IMR-90 (cell line): ENCODE measurements around the gene ISG20. TPM values are rescaled to one million over a fixed set of nuclear protein-coding genes. Genes with fewer than 3 reads are reported as not detected.

Experiments used
- ATAC-seq: fragments of 200-7000 bp; cut with Tn5 transposase; 2 replicates; pipeline ENCODE4 v1.9.1; 2020; ENCODE audit warnings: low read depth, mild to moderate bottlenecking, moderate library complexity
- BruUV-seq: library from RNA; stranded (reverse); fragments of 400-500 nt; replicated peaks from 2 replicates; lab custom pipeline; 2021; lab: Mats Ljungman, UMichigan
- CTCF ChIA-PET: fragments of 300-600 bp; formaldehyde crosslinking; extraction: SDS; loops from one replicate; lab custom pipeline; 2021; ENCODE audit warnings: antibody characterized with exemption; lab: Yijun Ruan, JAX
- POLR2A ChIA-PET: fragments of 300-600 bp; sonication (Branson Sonifier 250); formaldehyde crosslinking; loops from one replicate; lab custom pipeline; 2022; ENCODE audit warnings: antibody characterized with exemption; ENCODE audit not compliant: unreplicated experiment; lab: Charles Lee
- DNase-seq: peaks from one replicate; pipeline ENCODE4 v3.0.0; 2013
- H2AFZ ChIP-seq: replicated peaks from 2 replicates; pipeline ENCODE3; 2013; ENCODE audit warnings: low read length, mild to moderate bottlenecking; ENCODE audit not compliant: poor library complexity
- H2AK5ac ChIP-seq: 2 replicates; pipeline ENCODE4 v1.6.1; 2013; ENCODE audit warnings: low read depth, low read length, inconsistent platforms
- H2AK9ac ChIP-seq: replicated peaks from 2 replicates; pipeline ENCODE3; 2013; ENCODE audit warnings: mild to moderate bottlenecking, low read depth, low read length, moderate library complexity; ENCODE audit not compliant: poor library complexity
- H2BK120ac ChIP-seq: 2 replicates; pipeline ENCODE4 v1.6.1; 2013; ENCODE audit warnings: low read depth, low read length, inconsistent platforms
- H2BK15ac ChIP-seq: 3 replicates; pipeline ENCODE4 v1.6.1; 2013; ENCODE audit warnings: low read depth, low read length, inconsistent platforms
- H2BK20ac ChIP-seq: 2 replicates; pipeline ENCODE4 v1.6.1; 2013; ENCODE audit warnings: low read depth, mild to moderate bottlenecking, inconsistent platforms, low read length, moderate library complexity
- H2BK5ac ChIP-seq: 2 replicates; pipeline ENCODE4 v1.6.1; 2013; ENCODE audit warnings: mild to moderate bottlenecking, low read depth, low read length, inconsistent platforms; ENCODE audit not compliant: poor library complexity, severe bottlenecking
- H3K14ac ChIP-seq: replicated peaks from 2 replicates; pipeline ENCODE4 v1.6.1; 2013; ENCODE audit warnings: low read depth, low read length, inconsistent platforms
- H3K18ac ChIP-seq: 2 replicates; pipeline ENCODE4 v1.6.1; 2013; ENCODE audit warnings: low read depth, low read length, control low read depth
- H3K23ac ChIP-seq: 2 replicates; pipeline ENCODE4 v1.6.1; 2013; ENCODE audit warnings: low read depth, low read length, inconsistent platforms
- H3K27ac ChIP-seq: 2 replicates; pipeline ENCODE4 v1.5.1; 2013; ENCODE audit warnings: mild to moderate bottlenecking, control low read depth, low read length; ENCODE audit not compliant: insufficient read depth
- H3K27me3 ChIP-seq: 2 replicates; pipeline ENCODE4 v1.6.1; 2013; ENCODE audit warnings: low read length; ENCODE audit not compliant: control insufficient read depth, insufficient read depth
- H3K36me3 ChIP-seq: 2 replicates; pipeline ENCODE4 v1.6.1; 2013; ENCODE audit warnings: low read length, mixed read lengths; ENCODE audit not compliant: control insufficient read depth, insufficient read depth
- H3K4ac ChIP-seq: 2 replicates; pipeline ENCODE4 v1.6.1; 2013; ENCODE audit warnings: low read depth, low read length, inconsistent platforms
- H3K4me1 ChIP-seq: 2 replicates; pipeline ENCODE4 v1.6.1; 2013; ENCODE audit warnings: low read length, mixed read lengths; ENCODE audit not compliant: control insufficient read depth, insufficient read depth
- H3K4me2 ChIP-seq: 2 replicates; pipeline ENCODE4 v1.6.1; 2013; ENCODE audit warnings: low read depth, mild to moderate bottlenecking, control low read depth, low read length, moderate library complexity
- H3K4me3 ChIP-seq: 2 replicates; pipeline ENCODE4 v1.5.1; 2013; ENCODE audit warnings: low read depth, mild to moderate bottlenecking, control low read depth, low read length, moderate library complexity; ENCODE audit not compliant: insufficient read depth
- H3K56ac ChIP-seq: 2 replicates; pipeline ENCODE4 v1.6.1; 2013; ENCODE audit warnings: low read length, inconsistent platforms; ENCODE audit not compliant: insufficient read depth; ENCODE audit errors: extremely low read depth
- H3K79me1 ChIP-seq, 2 experiments: 2 replicates each; pipeline ENCODE4 v1.6.1; 2013; ENCODE audit warnings: low read length in 2 of 2, inconsistent platforms in 1 of 2, low read depth in 1 of 2
- H3K9ac ChIP-seq: 2 replicates; pipeline ENCODE4 v1.6.1; 2013; ENCODE audit warnings: low read depth, low read length, control low read depth
- H3K9me1 ChIP-seq: 2 replicates; pipeline ENCODE4 v1.6.1; 2013; ENCODE audit warnings: low read length, inconsistent platforms; ENCODE audit not compliant: insufficient read depth
- H3K9me3 ChIP-seq: 2 replicates; pipeline ENCODE4 v1.6.1; 2013; ENCODE audit warnings: low read length; ENCODE audit not compliant: control insufficient read depth, insufficient read depth
- H4K20me1 ChIP-seq: 2 replicates; pipeline ENCODE4 v1.6.1; 2013; ENCODE audit warnings: low read length, inconsistent platforms; ENCODE audit not compliant: insufficient read depth
- H4K5ac ChIP-seq: 2 replicates; pipeline ENCODE4 v1.6.1; 2013; ENCODE audit warnings: mild to moderate bottlenecking, low read depth, low read length, control low read depth
- H4K8ac ChIP-seq, 2 experiments: 2 replicates each; pipeline ENCODE4 v1.6.1; 2013; ENCODE audit warnings: low read depth in 2 of 2, low read length in 2 of 2, control low read depth in 1 of 2, inconsistent platforms in 1 of 2
- H4K91ac ChIP-seq: 2 replicates; pipeline ENCODE4 v1.6.1; 2013; ENCODE audit warnings: low read depth, low read length, inconsistent platforms; ENCODE audit not compliant: insufficient read depth
- CHD1 ChIP-seq: IDR thresholded peaks from 2 replicates; pipeline ENCODE4 v1.6.1; 2012; ENCODE audit warnings: low read depth, low read length, improper control_type of control experiment
- CTCF ChIP-seq: conservative IDR thresholded peaks from 2 replicates; pipeline ENCODE4 v1.5.1; 2012; ENCODE audit warnings: mild to moderate bottlenecking, low read depth, low read length, improper control_type of control experiment
- MAFK ChIP-seq: IDR thresholded peaks from 2 replicates; pipeline ENCODE4 v1.6.1; 2012; ENCODE audit warnings: low read depth, low read length, improper control_type of control experiment
- MXI1 ChIP-seq: IDR thresholded peaks from 2 replicates; pipeline ENCODE4 v1.6.1; 2012; ENCODE audit warnings: low read depth, mild to moderate bottlenecking, low read length, moderate library complexity, borderline replicate concordance
- RCOR1 ChIP-seq: IDR thresholded peaks from 2 replicates; pipeline ENCODE4 v1.6.1; 2012; ENCODE audit warnings: mild to moderate bottlenecking, low read length, improper control_type of control experiment; ENCODE audit not compliant: insufficient replicate concordance
- WGBS, 2 experiments: methylation state at CpG; one replicate each; pipeline versions ENCODE4 v1.1.5 to v1.1.7; 2013; ENCODE audit warnings: missing lambda C conversion rate in 2 of 2; ENCODE audit not compliant: insufficient read length in 1 of 2; ENCODE audit errors: extremely low coverage in 2 of 2; 5-methylcytosine and 5-hydroxymethylcytosine counted together
- dilution Hi-C: fragments of 300-500 bp; cut with HindIII; formaldehyde crosslinking; loops from one replicate; pipeline ENCODE4 v1.14.3; 2018; ENCODE audit warnings: low sequenced_read_pairs; ENCODE audit not compliant: unreplicated experiment
- in situ Hi-C: fragments of 300-500 bp; cut with MboI; formaldehyde crosslinking; loops from 3 replicates; pipeline ENCODE4 v1.14.3; 2019; ENCODE audit warnings: low sequenced_read_pairs, inconsistent platforms, mixed read lengths
- intact Hi-C: fragments of 100-400 bp; cut with micrococcal nuclease; formaldehyde crosslinking; loops from 2 replicates; pipeline ENCODE4 v1.10.0; 2022
- polyA plus RNA-seq, 3 experiments: library from polyadenylated mRNA; depleted of rRNA; stranded (reverse); fragments of >200 nt; gene quantifications; 2 replicates each; pipeline ENCODE4 v1.2.3, GENCODE V29; 2012; ENCODE audit warnings: low replicate concordance in 1 of 3
- total RNA-seq: library from RNA; depleted of rRNA; stranded (reverse); fragments of >200 nt; gene quantifications from 2 replicates; pipeline ENCODE4 v1.2.3, GENCODE V29; 2012

Gene ISG20
- total and polyA plus RNA-seq, 2 of the 4 experiments (the other 2 are of a cell fraction), result 0.72 to 1.2 TPM

GRCh38 chr15:88684345-88684744, 45.5 kb downstream of the ISG20 start:
- H2BK5ac ChIP-seq, result no peak overlapping the region
- no peak overlapping the region for H2AK9ac ChIP-seq
- no peak overlapping the region for H2BK120ac ChIP-seq
- no peak overlapping the region for H3K56ac ChIP-seq
- no peaks in the 10 kb centered on the region for H3K79me1 ChIP-seq
- no peak overlapping the region for H3K9ac ChIP-seq
- ATAC-seq (no peak), DNase-seq (no peak)
- H4K20me1 ChIP-seq, result no peaks in the 10 kb centered on the region
- H2AK5ac ChIP-seq, result no peak overlapping the region
- no peak overlapping the region for H3K27ac ChIP-seq
- H2AFZ ChIP-seq, result no peak overlapping the region
- peaks cover 3% of the 10 kb centered on the region; the same call in 1 of the 2 replicates for H3K9me3 ChIP-seq
- H3K27me3 ChIP-seq, result peaks cover 22% of the 10 kb centered on the region
- in situ Hi-C loops, result no loop called here
- H3K14ac ChIP-seq, result no peak overlapping the region
- no peak overlapping the region for H3K4me3 ChIP-seq
- intact Hi-C loops, result no loop called here
- H2BK15ac ChIP-seq, result no peak overlapping the region
- no peak overlapping the region for H4K91ac ChIP-seq
- ChIA-PET POLR2A (no interaction called here), CTCF (interaction anchor here (0.6 kb wide), 1 partner anchor 19 kb away, joined by 3 read pairs; no protein-coding TSS in a partner anchor)
- no peaks in the 10 kb centered on the region for H3K4me1 ChIP-seq
- no peak overlapping the region for H3K4me2 ChIP-seq
- no peak for TF ChIP-seq MAFK
- no peak for TF ChIP-seq MXI1
- no peak for TF ChIP-seq CTCF
- TF ChIP-seq RCOR1, result no peak
- TF ChIP-seq CHD1, result no peak
- H4K8ac ChIP-seq, result no peak overlapping the region
- H3K18ac ChIP-seq, result no peak overlapping the region
- WGBS, 2 experiments, result no CpG with 5 or more reads among the region's 3 CpGs
- H2BK20ac ChIP-seq, result no peak overlapping the region
- H3K36me3 ChIP-seq, result no peaks in the 10 kb centered on the region
- H3K4ac ChIP-seq, result no peak overlapping the region
- no TSS peak for BruUV-seq
- H4K5ac ChIP-seq, result no peak overlapping the region
- no peak overlapping the region for H3K23ac ChIP-seq
- H3K9me1 ChIP-seq, result no peaks in the 10 kb centered on the region
- dilution Hi-C loops, result no loop called here
